Ovary (tissue), 9 donors: ENCODE measurements around the gene GAS6. TPM values are rescaled to one million over a fixed set of nuclear protein-coding genes. Genes with fewer than 3 reads are reported as not detected.

Source experiments
- DNase-seq, 5 donors: peaks; one replicate each; pipeline ENCODE4 v3.0.0-alpha.2; 2019 to 2020
- H3K27ac ChIP-seq, 2 donors: fragments of 200-600 bp; one replicate each; pipeline versions ENCODE4 v1.5.1 to v1.8.0; 2019 to 2022
- H3K27me3 ChIP-seq: fragments of 200-600 bp; one replicate; pipeline ENCODE4 v1.8.0; 2022
- H3K36me3 ChIP-seq: fragments of 200-600 bp; sonication (generic); one replicate; pipeline ENCODE4 v1.5.1; 2019
- H3K4me1 ChIP-seq: one replicate; pipeline ENCODE4 v1.8.1; 2013; ENCODE audit warnings: mild to moderate bottlenecking, moderate library complexity; ENCODE audit not compliant: insufficient read depth
- H3K4me3 ChIP-seq: fragments of 200-600 bp; sonication (generic); one replicate; pipeline ENCODE4 v1.5.1; 2017
- H3K9me3 ChIP-seq, 2 donors: fragments of 200-600 bp in 1 of 2; sonication (generic) in 1 of 2; one replicate each; pipeline versions ENCODE4 v1.5.1 to v1.8.1; 2013 to 2019; ENCODE audit warnings: mild to moderate bottlenecking in 1 of 2, moderate library complexity in 1 of 2
- CTCF ChIP-seq, 3 donors: fragments of 450-650 bp in 2 of 3; fragments of 200-600 bp in 1 of 3; IDR thresholded peaks; one replicate each; pipeline versions ENCODE4 v1.5.1 to v1.8.0; 2016 to 2022; ENCODE audit warnings: antibody characterized with exemption in 3 of 3, mild to moderate bottlenecking in 1 of 3
- EP300 ChIP-seq: sonication (generic); formaldehyde crosslinking; IDR thresholded peaks from one replicate; pipeline ENCODE4 v1.6.1; 2017; ENCODE audit warnings: antibody characterized with exemption
- POLR2A ChIP-seq: fragments of 450-650 bp; IDR thresholded peaks from one replicate; pipeline ENCODE4 v1.6.1; 2017; ENCODE audit warnings: antibody characterized with exemption, mild to moderate bottlenecking, moderate library complexity
- WGBS, 3 donors: extraction: QIAGEN DNeasy Blood & Tissue Kit in 1 of 3; methylation state at CpG; one replicate each; pipeline versions ENCODE4 v1.1.5 to v1.1.7; 2013 to 2017; 5-methylcytosine and 5-hydroxymethylcytosine counted together
- intact Hi-C, 4 donors: fragments of 100-400 bp; cut with DNase I; formaldehyde crosslinking; loops; one replicate each; pipeline versions ENCODE4 v1.11.0 to v1.15.1; 2022 to 2023
- polyA plus RNA-seq, 2 donors: library from polyadenylated mRNA; stranded (reverse); fragments of 200-250 nt in 1 of 2; fragments of 350-450 nt in 1 of 2; fragmentation: Illumina TruSeq in 1 of 2; extraction: RNeasy Lipid Tissue Mini Kit (QIAGEN cat#74804) in 1 of 2; gene quantifications; one replicate each; pipeline ENCODE4 v1.2.3, GENCODE V29; 2013 to 2014
- total RNA-seq, 7 donors: library from RNA; depleted of rRNA in 2 of 7; stranded (reverse); fragments of >200 nt in 2 of 7; fragmentation: NEBNext Ultra II Directional in 3 of 7; extraction: Animal tissue kit (Norgen Biotek cat#: 25700) in 3 of 7; gene quantifications; one replicate each; pipeline versions ENCODE4 v1.1.0 to v1.2.4, GENCODE V29; 2016 to 2023
- donor health status: DM: no; HTN: no; CAD: no; lungs with moderate emphysema.
- donor health status: DM: no; HTN: no; CAD: no.
- donor health status: Bipolar disorder and iron deficiency.
- donor health status: DM: yes; HTN: yes; CAD: no.
- donor health status: DM: no; HTN: no; CAD: no.
- donor health status: DM: yes; HTN: yes; CAD: no.

Gene GAS6
- total and polyA plus RNA-seq, 9 donors = 44.9 to 336 (median 143) TPM

GRCh38 chr13:113857531-113858195, 6.2 kb downstream of the GAS6 start:
- DNase-seq = peak in 2 of 5 donors; percentile 9 to 12
- H3K9me3 ChIP-seq = no peaks in the 10 kb centered on the region
- H3K4me1 ChIP-seq = peaks cover 58% of the 10 kb centered on the region
- WGBS, 3 donors = 85 to 92% (median 88%) methylated on average over 20 of the region's 20 CpGs
- intact Hi-C loops = no loop called here
- H3K4me3 ChIP-seq = no peak overlapping the region
- H3K27me3 ChIP-seq = no peaks in the 10 kb centered on the region
- TF ChIP-seq EP300 (no peak), CTCF (IDR thresholded peaks at IDR 0.05) (no peak), POLR2A (no peak)
- H3K36me3 ChIP-seq = no peaks in the 10 kb centered on the region
- no peak overlapping the region for H3K27ac ChIP-seq

- TF ChIP-seq EP300 (no peak), POLR2A (no peak), CTCF (IDR thresholded peaks at IDR 0.05) (no peak)
- Histone ChIP-seq H3K4me1 (peaks cover 55% of the 10 kb centered on the region), H3K27ac (no peak overlapping the region), H3K27me3 (no peaks in the 10 kb centered on the region), H3K9me3 (no peaks in the 10 kb centered on the region), H3K36me3 (no peaks in the 10 kb centered on the region), H3K4me3 (no peak overlapping the region)
- WGBS, 3 donors = 53 to 62% (median 57%) methylated on average over 9 of the region's 9 CpGs
- peak in 3 of 5 donors; percentile 8 to 46 (median 31) for DNase-seq
- intact Hi-C loops = no loop called here
Measured at GRCh38 chr13:113856716-113857065, 7.2 kb downstream of the GAS6 start.

GRCh38 chr13:113855931-113856715, 7.8 kb downstream of the GAS6 start:
- H3K36me3 ChIP-seq = no peaks in the 10 kb centered on the region
- intact Hi-C loops = no loop called here
- no peak overlapping the region for H3K27ac ChIP-seq
- H3K27me3 ChIP-seq = no peaks in the 10 kb centered on the region
- peaks cover 51% of the 10 kb centered on the region for H3K4me1 ChIP-seq
- DNase-seq = peak in 4 of 5 donors; percentile 5 to 37 (median 21)
- TF ChIP-seq POLR2A (no peak), EP300 (no peak), CTCF (IDR thresholded peaks at IDR 0.05) (no peak)
- H3K9me3 ChIP-seq = no peaks in the 10 kb centered on the region
- WGBS, 3 donors = 93 to 95% (median 93%) methylated on average over 25 of the region's 25 CpGs
- H3K4me3 ChIP-seq = no peak overlapping the region

GRCh38 chr13:113855012-113855921, 8.6 kb downstream of the GAS6 start:
- intact Hi-C loops = no loop called here
- Histone ChIP-seq H3K27ac (no peak overlapping the region), H3K36me3 (no peaks in the 10 kb centered on the region), H3K4me1 (peaks cover 44% of the 10 kb centered on the region), H3K4me3 (no peak overlapping the region), H3K9me3 (no peaks in the 10 kb centered on the region), H3K27me3 (no peaks in the 10 kb centered on the region)
- 68 to 71% (median 71%) methylated on average over 33 of the region's 33 CpGs for WGBS, 3 donors
- peak in 4 of 5 donors; percentile 8 to 35 (median 19) for DNase-seq
- TF ChIP-seq EP300 (no peak), POLR2A (no peak), CTCF (IDR thresholded peaks at IDR 0.05) (no peak)
